Measurements from ENCODE around the gene ACTR5.

Gene ACTR5

GRCh38 chr20:38703526-38703925 lies 44.7 kb upstream of the ACTR5 start:
- H3K4ac ChIP-seq (ENCODE audit: low read length): no peak overlapping the region
- H3K36me3 ChIP-seq (replicated peaks in 1 of 2; ENCODE audit: control insufficient read depth in 2 of 2, insufficient read depth in 2 of 2, low read length in 2 of 2): no peaks in the 10 kb centered on the region
- H3K27ac ChIP-seq (replicated peaks; ENCODE audit: low read length): no peak overlapping the region
- no peak overlapping the region for H2BK5ac ChIP-seq (ENCODE audit: low read length)
- H3K9ac ChIP-seq (ENCODE audit: low read depth, low read length, poor library complexity): no peak overlapping the region
- H3K9me3 ChIP-seq (replicated peaks in 1 of 2; ENCODE audit: control insufficient read depth in 2 of 2, insufficient read depth in 1 of 2, low read depth in 1 of 2, low read length in 2 of 2): peaks cover 0 to 2% of the 10 kb centered on the region in 2 donors
- no peak for DNase-seq (ENCODE audit: low spot score)
- H2BK12ac ChIP-seq (ENCODE audit: low read length): no peak overlapping the region
- H4K91ac ChIP-seq (ENCODE audit: low read depth, low read length, poor library complexity): no peak overlapping the region
- H2AFZ ChIP-seq (ENCODE audit: low read length): no peak overlapping the region
- peak overlapping the region; percentile 44 for H3K14ac ChIP-seq (ENCODE audit: low read length)
- H4K8ac ChIP-seq (ENCODE audit: low read depth, low read length): no peak overlapping the region
- no peak overlapping the region for H3K18ac ChIP-seq (ENCODE audit: low read length)
- no peak overlapping the region for H2BK120ac ChIP-seq (ENCODE audit: low read depth, low read length)
- H3K23ac ChIP-seq (ENCODE audit: low read depth, low read length, poor library complexity): no peak overlapping the region
- peaks cover 11 to 18% of the 10 kb centered on the region in 2 donors for H3K4me1 ChIP-seq (ENCODE audit: control insufficient read depth in 2 of 2, insufficient read depth in 1 of 2, low read depth in 1 of 2, low read length in 2 of 2)
- no peak overlapping the region for H3K4me2 ChIP-seq (ENCODE audit: insufficient read depth, low read length, poor library complexity, severe bottlenecking)
- peak overlapping the region; percentile 26 for H2BK15ac ChIP-seq (ENCODE audit: low read length)
- no peak overlapping the region for H3K4me3 ChIP-seq (ENCODE audit: low read length in 2 of 2)
- peak overlapping the region; percentile 32 for H2AK5ac ChIP-seq (ENCODE audit: low read depth, low read length)
- no CpG with 5 or more reads among the region's 3 CpGs for whole genome bisulfite sequencing, 2 donors (ENCODE audit: extremely low coverage in 2 of 2, insufficient read length in 2 of 2, insufficient replicate concordance in 1 of 2)
- peaks cover 0 to 24% (median 0%) of the 10 kb centered on the region in 3 experiments for H3K27me3 ChIP-seq (ENCODE audit: control insufficient read depth in 3 of 3, insufficient read depth in 3 of 3, low read depth in 1 of 3, low read length in 3 of 3)
- H3K79me1 ChIP-seq (ENCODE audit: low read depth, low read length): no peaks in the 10 kb centered on the region

DNA sequence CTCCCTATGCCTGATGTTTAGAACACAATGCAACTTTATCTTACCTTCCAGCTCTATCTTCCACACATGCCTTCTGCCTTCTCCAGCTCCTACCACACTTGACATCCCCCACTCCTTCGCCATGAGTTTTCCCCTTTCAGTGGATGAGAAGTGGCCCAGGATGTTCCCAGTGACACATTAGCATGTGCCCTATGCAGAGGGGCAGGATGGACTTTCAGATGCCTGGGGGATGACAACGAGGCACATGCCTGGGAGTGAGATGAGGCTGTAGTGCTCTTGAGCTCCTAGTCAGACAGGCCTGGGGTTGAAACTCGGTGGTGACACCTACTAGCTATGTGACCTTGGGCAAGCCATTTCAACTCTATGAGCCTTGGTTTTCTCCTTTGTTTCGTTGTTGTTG lies 44.1 kb upstream of the ACTR5 start:
- Histone ChIP-seq H3K4ac (ENCODE audit: low read length) (no peak overlapping the region), H3K36me3 (replicated peaks in 1 of 2; ENCODE audit: control insufficient read depth in 2 of 2, insufficient read depth in 2 of 2, low read length in 2 of 2) (no peaks in the 10 kb centered on the region), H2AK5ac (ENCODE audit: low read depth, low read length) (no peak overlapping the region), H3K27me3 (ENCODE audit: control insufficient read depth in 3 of 3, insufficient read depth in 3 of 3, low read depth in 1 of 3, low read length in 3 of 3) (peaks cover 0 to 27% (median 0%) of the 10 kb centered on the region in 3 experiments), H3K23ac (ENCODE audit: low read depth, low read length, poor library complexity) (no peak overlapping the region), H4K91ac (ENCODE audit: low read depth, low read length, poor library complexity) (no peak overlapping the region), H3K4me1 (ENCODE audit: control insufficient read depth in 2 of 2, insufficient read depth in 1 of 2, low read depth in 1 of 2, low read length in 2 of 2) (peaks cover 11 to 18% of the 10 kb centered on the region in 2 donors), H2AFZ (ENCODE audit: low read length) (no peak overlapping the region), H2BK5ac (ENCODE audit: low read length) (no peak overlapping the region), H3K9me3 (replicated peaks in 1 of 2; ENCODE audit: control insufficient read depth in 2 of 2, insufficient read depth in 1 of 2, low read depth in 1 of 2, low read length in 2 of 2) (peaks cover 0 to 2% of the 10 kb centered on the region in 2 donors), H3K4me2 (ENCODE audit: insufficient read depth, low read length, poor library complexity, severe bottlenecking) (no peak overlapping the region), H3K4me3 (ENCODE audit: low read length in 2 of 2) (no peak overlapping the region), H3K27ac (replicated peaks; ENCODE audit: low read length) (no peak overlapping the region), H3K18ac (ENCODE audit: low read length) (no peak overlapping the region), H3K9ac (ENCODE audit: low read depth, low read length, poor library complexity) (no peak overlapping the region), H3K14ac (ENCODE audit: low read length) (no peak overlapping the region), H2BK15ac (ENCODE audit: low read length) (no peak overlapping the region), H2BK120ac (ENCODE audit: low read depth, low read length) (no peak overlapping the region), H3K79me1 (ENCODE audit: low read depth, low read length) (no peaks in the 10 kb centered on the region), H4K8ac (ENCODE audit: low read depth, low read length) (no peak overlapping the region), H2BK12ac (ENCODE audit: low read length) (no peak overlapping the region)
- no CpG with 5 or more reads among the region's 4 CpGs for WGBS, 2 donors (ENCODE audit: extremely low coverage in 2 of 2, insufficient read length in 2 of 2, insufficient replicate concordance in 1 of 2)
- DNase-seq (ENCODE audit: low spot score): no peak

GRCh38 chr20:38706509-38706908 lies 41.8 kb upstream of the ACTR5 start:
- Histone ChIP-seq H2AK5ac (ENCODE audit: low read depth, low read length) (no peak overlapping the region), H3K4ac (ENCODE audit: low read length) (no peak overlapping the region), H2BK120ac (ENCODE audit: low read depth, low read length) (no peak overlapping the region), H2AFZ (ENCODE audit: low read length) (no peak overlapping the region), H3K14ac (ENCODE audit: low read length) (no peak overlapping the region), H3K9me3 (replicated peaks in 1 of 2; ENCODE audit: control insufficient read depth in 2 of 2, insufficient read depth in 1 of 2, low read depth in 1 of 2, low read length in 2 of 2) (peaks cover 0 to 2% of the 10 kb centered on the region in 2 donors), H3K27ac (replicated peaks; ENCODE audit: low read length) (no peak overlapping the region), H3K4me1 (ENCODE audit: control insufficient read depth in 2 of 2, insufficient read depth in 1 of 2, low read depth in 1 of 2, low read length in 2 of 2) (peaks cover 0 to 6% of the 10 kb centered on the region in 2 donors), H3K23ac (ENCODE audit: low read depth, low read length, poor library complexity) (no peak overlapping the region), H2BK5ac (ENCODE audit: low read length) (no peak overlapping the region), H3K36me3 (replicated peaks in 1 of 2; ENCODE audit: control insufficient read depth in 2 of 2, insufficient read depth in 2 of 2, low read length in 2 of 2) (no peaks in the 10 kb centered on the region), H2BK15ac (ENCODE audit: low read length) (no peak overlapping the region), H3K9ac (ENCODE audit: low read depth, low read length, poor library complexity) (no peak overlapping the region), H2BK12ac (ENCODE audit: low read length) (no peak overlapping the region), H3K4me2 (ENCODE audit: insufficient read depth, low read length, poor library complexity, severe bottlenecking) (no peak overlapping the region), H3K27me3 (ENCODE audit: control insufficient read depth in 3 of 3, insufficient read depth in 3 of 3, low read depth in 1 of 3, low read length in 3 of 3) (peaks cover 0 to 27% (median 0%) of the 10 kb centered on the region in 3 experiments), H3K18ac (ENCODE audit: low read length) (peak overlapping the region; percentile 42), H4K8ac (ENCODE audit: low read depth, low read length) (no peak overlapping the region), H3K4me3 (ENCODE audit: low read length in 2 of 2) (no peak overlapping the region), H4K91ac (ENCODE audit: low read depth, low read length, poor library complexity) (no peak overlapping the region), H3K79me1 (ENCODE audit: low read depth, low read length) (no peaks in the 10 kb centered on the region)
- WGBS, 2 donors (ENCODE audit: extremely low coverage in 2 of 2, insufficient read length in 2 of 2, insufficient replicate concordance in 1 of 2): no CpG with 5 or more reads among the region's 7 CpGs
- no peak for DNase-seq (ENCODE audit: low spot score)

GRCh38 chr20:38714308-38714707 lies 34.0 kb upstream of the ACTR5 start:
- no peak overlapping the region for H2AK5ac ChIP-seq (ENCODE audit: low read depth, low read length)
- peak overlapping the region; percentile 35 for H3K23ac ChIP-seq (ENCODE audit: low read depth, low read length, poor library complexity)
- H3K79me1 ChIP-seq (ENCODE audit: low read depth, low read length): no peaks in the 10 kb centered on the region
- DNase-seq (ENCODE audit: low spot score): no peak
- H3K4me1 ChIP-seq (ENCODE audit: control insufficient read depth in 2 of 2, insufficient read depth in 1 of 2, low read depth in 1 of 2, low read length in 2 of 2): peaks cover 0 to 4% of the 10 kb centered on the region in 2 donors
- no peak overlapping the region for H3K27ac ChIP-seq (replicated peaks; ENCODE audit: low read length)
- H3K4me2 ChIP-seq (ENCODE audit: insufficient read depth, low read length, poor library complexity, severe bottlenecking): no peak overlapping the region
- H2AFZ ChIP-seq (ENCODE audit: low read length): no peak overlapping the region
- peaks cover 0 to 56% (median 8%) of the 10 kb centered on the region in 3 experiments for H3K27me3 ChIP-seq (ENCODE audit: control insufficient read depth in 3 of 3, insufficient read depth in 3 of 3, low read depth in 1 of 3, low read length in 3 of 3)
- H2BK5ac ChIP-seq (ENCODE audit: low read length): peak overlapping the region; percentile 0
- H3K9ac ChIP-seq (ENCODE audit: low read depth, low read length, poor library complexity): no peak overlapping the region
- no peak overlapping the region for H3K4me3 ChIP-seq (ENCODE audit: low read length in 2 of 2)
- H2BK15ac ChIP-seq (ENCODE audit: low read length): no peak overlapping the region
- no CpG with 5 or more reads among the region's 6 CpGs for WGBS, 2 donors (ENCODE audit: extremely low coverage in 2 of 2, insufficient read length in 2 of 2, insufficient replicate concordance in 1 of 2)
- no peak overlapping the region for H4K8ac ChIP-seq (ENCODE audit: low read depth, low read length)
- H3K18ac ChIP-seq (ENCODE audit: low read length): peak overlapping the region; percentile 79
- H2BK12ac ChIP-seq (ENCODE audit: low read length): no peak overlapping the region
- no peak overlapping the region for H2BK120ac ChIP-seq (ENCODE audit: low read depth, low read length)
- H3K4ac ChIP-seq (ENCODE audit: low read length): no peak overlapping the region
- no peaks in the 10 kb centered on the region for H3K9me3 ChIP-seq (replicated peaks in 1 of 2; ENCODE audit: control insufficient read depth in 2 of 2, insufficient read depth in 1 of 2, low read depth in 1 of 2, low read length in 2 of 2)
- H3K14ac ChIP-seq (ENCODE audit: low read length): no peak overlapping the region
- no peaks in the 10 kb centered on the region for H3K36me3 ChIP-seq (replicated peaks in 1 of 2; ENCODE audit: control insufficient read depth in 2 of 2, insufficient read depth in 2 of 2, low read length in 2 of 2)
- H4K91ac ChIP-seq (ENCODE audit: low read depth, low read length, poor library complexity): no peak overlapping the region
